DOHH2 (cell line): ENCODE data around the gene ZYX.

Experiments used
- CTCF ChIP-seq: fragments of 200-600 bp; sonication (generic); IDR thresholded peaks from one replicate; pipeline ENCODE4 v1.5.1; 2014; ENCODE audit warnings: antibody characterized with exemption, mild to moderate bottlenecking, low read depth, low read length; ENCODE audit not compliant: poor library complexity, severe bottlenecking
- EZH2phosphoT487 ChIP-seq: fragments of 200-600 bp; sonication (generic); IDR thresholded peaks from 2 replicates; pipeline ENCODE4 v1.6.1; 2017; ENCODE audit warnings: borderline replicate concordance, mild to moderate bottlenecking, antibody characterized with exemption, low read length, moderate library complexity, mixed read lengths

- TF ChIP-seq CTCF (no peak), EZH2phosphoT487 (no peak)
Observed at GRCh38 chr7:143382791-143383641, 1.9 kb downstream of the ZYX start.
